ENCODE data around the gene TMEM86B. TPM values are rescaled to one million over a fixed set of nuclear protein-coding genes. Genes with fewer than 3 reads are reported as not detected.

Gene TMEM86B
- polyA plus RNA-seq, 1 donor from 2014 or later = 2.3 TPM

GRCh38 chr19:55227241-55228014 lies 1.1 kb downstream of the TMEM86B start:
- H3K79me2 ChIP-seq (replicated peaks; ENCODE audit: insufficient read depth, low read length) = no peaks in the 10 kb centered on the region
- no peaks in the 10 kb centered on the region for H3K9me2 ChIP-seq (ENCODE audit: insufficient read depth, low read length)
- no peaks in the 10 kb centered on the region for H3K27me3 ChIP-seq (ENCODE audit: insufficient read depth, low read depth, low read length)
- H3K27ac ChIP-seq (ENCODE audit: low read length) = no peak overlapping the region
- no peaks in the 10 kb centered on the region for H3F3A ChIP-seq (ENCODE audit: insufficient read depth, low read length, poor library complexity, severe bottlenecking)
- H2AFZ ChIP-seq (ENCODE audit: low read depth, low read length) = no peak overlapping the region
- no peak overlapping the region for H3K4me2 ChIP-seq (ENCODE audit: low read length)
- H4K20me1 ChIP-seq (ENCODE audit: insufficient read depth) = no peaks in the 10 kb centered on the region
- no peak overlapping the region for H3K9ac ChIP-seq (ENCODE audit: low read length)
- TF ChIP-seq, protein P1, sequence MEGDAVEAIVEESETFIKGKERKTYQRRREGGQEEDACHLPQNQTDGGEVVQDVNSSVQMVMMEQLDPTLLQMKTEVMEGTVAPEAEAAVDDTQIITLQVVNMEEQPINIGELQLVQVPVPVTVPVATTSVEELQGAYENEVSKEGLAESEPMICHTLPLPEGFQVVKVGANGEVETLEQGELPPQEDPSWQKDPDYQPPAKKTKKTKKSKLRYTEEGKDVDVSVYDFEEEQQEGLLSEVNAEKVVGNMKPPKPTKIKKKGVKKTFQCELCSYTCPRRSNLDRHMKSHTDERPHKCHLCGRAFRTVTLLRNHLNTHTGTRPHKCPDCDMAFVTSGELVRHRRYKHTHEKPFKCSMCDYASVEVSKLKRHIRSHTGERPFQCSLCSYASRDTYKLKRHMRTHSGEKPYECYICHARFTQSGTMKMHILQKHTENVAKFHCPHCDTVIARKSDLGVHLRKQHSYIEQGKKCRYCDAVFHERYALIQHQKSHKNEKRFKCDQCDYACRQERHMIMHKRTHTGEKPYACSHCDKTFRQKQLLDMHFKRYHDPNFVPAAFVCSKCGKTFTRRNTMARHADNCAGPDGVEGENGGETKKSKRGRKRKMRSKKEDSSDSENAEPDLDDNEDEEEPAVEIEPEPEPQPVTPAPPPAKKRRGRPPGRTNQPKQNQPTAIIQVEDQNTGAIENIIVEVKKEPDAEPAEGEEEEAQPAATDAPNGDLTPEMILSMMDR (IDR thresholded peaks at IDR 0.05; ENCODE audit: poor library complexity, severe bottlenecking) = no peak
- TF ChIP-seq RAD21 (conservative IDR thresholded peaks at IDR 0.05) (no peak), TAF1 (IDR thresholded peaks at IDR 0.05; ENCODE audit: low read depth) (no peak), POLR2AphosphoS5 (IDR thresholded peaks at IDR 0.05) (no peak), MXI1 (conservative IDR thresholded peaks at IDR 0.05; ENCODE audit: poor library complexity, severe bottlenecking) (no peak), EZH2 (IDR thresholded peaks at IDR 0.05; ENCODE audit: borderline replicate concordance, insufficient read depth, low read length, poor library complexity, severe bottlenecking) (no peak), REST (IDR thresholded peaks at IDR 0.05; ENCODE audit: borderline replicate concordance) (no peak), EP300 (conservative IDR thresholded peaks at IDR 0.05; ENCODE audit: poor library complexity, severe bottlenecking) (no peak), SMC3 (conservative IDR thresholded peaks at IDR 0.05; ENCODE audit: poor library complexity) (no peak)
- no peak overlapping the region for H3K4me3 ChIP-seq (ENCODE audit: low read length)
- no peaks in the 10 kb centered on the region for H3K36me3 ChIP-seq (ENCODE audit: insufficient read depth, low read length)
- H3K9me3 ChIP-seq (ENCODE audit: low read length) = no peaks in the 10 kb centered on the region

- no peaks in the 10 kb centered on the region for H3K36me3 ChIP-seq (ENCODE audit: insufficient read depth, low read length)
- H3K9me2 ChIP-seq (ENCODE audit: insufficient read depth, low read length) = no peaks in the 10 kb centered on the region
- H3K79me2 ChIP-seq (replicated peaks; ENCODE audit: insufficient read depth, low read length) = no peaks in the 10 kb centered on the region
- no peak overlapping the region for H3K4me2 ChIP-seq (ENCODE audit: low read length)
- no peaks in the 10 kb centered on the region for H4K20me1 ChIP-seq (ENCODE audit: insufficient read depth)
- no peaks in the 10 kb centered on the region for H3K9me3 ChIP-seq (ENCODE audit: low read length)
- no peak overlapping the region for H3K27ac ChIP-seq (ENCODE audit: low read length)
- H2AFZ ChIP-seq (ENCODE audit: low read depth, low read length) = no peak overlapping the region
- TF ChIP-seq, protein P1 (IDR thresholded peaks at IDR 0.05; ENCODE audit: poor library complexity, severe bottlenecking) = no peak
- TF ChIP-seq MXI1 (conservative IDR thresholded peaks at IDR 0.05; ENCODE audit: poor library complexity, severe bottlenecking) = no peak
- no peak for TF ChIP-seq RAD21 (conservative IDR thresholded peaks at IDR 0.05)
- TF ChIP-seq TAF1 (IDR thresholded peaks at IDR 0.05; ENCODE audit: low read depth) = no peak
- no peak for TF ChIP-seq SMC3 (conservative IDR thresholded peaks at IDR 0.05; ENCODE audit: poor library complexity)
- no peak for TF ChIP-seq EP300 (conservative IDR thresholded peaks at IDR 0.05; ENCODE audit: poor library complexity, severe bottlenecking)
- TF ChIP-seq POLR2AphosphoS5 (IDR thresholded peaks at IDR 0.05) = no peak
- TF ChIP-seq EZH2 (IDR thresholded peaks at IDR 0.05; ENCODE audit: borderline replicate concordance, insufficient read depth, low read length, poor library complexity, severe bottlenecking) = no peak
- no peak for TF ChIP-seq REST (IDR thresholded peaks at IDR 0.05; ENCODE audit: borderline replicate concordance)
- no peak overlapping the region for H3K9ac ChIP-seq (ENCODE audit: low read length)
- no peaks in the 10 kb centered on the region for H3K27me3 ChIP-seq (ENCODE audit: insufficient read depth, low read depth, low read length)
- no peaks in the 10 kb centered on the region for H3F3A ChIP-seq (ENCODE audit: insufficient read depth, low read length, poor library complexity, severe bottlenecking)
- H3K4me3 ChIP-seq (ENCODE audit: low read length) = no peak overlapping the region
These were observed 1.8 kb downstream of the TMEM86B start for GRCh38 chr19:55226788-55227187.

All from neural cell (in vitro differentiated cells).